ENCODE results near the gene POU6F2. TPM values are rescaled to one million over a fixed set of nuclear protein-coding genes. Genes with fewer than 3 reads are reported as not detected.

POU6F2 gene
- total RNA-seq, 1 donor from 2014 or later: 0.44 TPM

- DNase-seq: no peak
- intact Hi-C loops (cut with micrococcal nuclease): no loop called here
Measured at GRCh38 chr7:39035156-39035555, 57.4 kb downstream of the POU6F2 start.

GRCh38 chr7:39035903-39036302 lies 58.2 kb downstream of the POU6F2 start:
- H3K36me3 ChIP-seq: no peaks in the 10 kb centered on the region
- H3K4me1 ChIP-seq: no peaks in the 10 kb centered on the region
- no peaks in the 10 kb centered on the region for H3K9me3 ChIP-seq (replicated peaks)
- no peak overlapping the region for H3K27ac ChIP-seq (replicated peaks)
- TF ChIP-seq CTCF (IDR thresholded peaks at IDR 0.05; ENCODE audit: borderline replicate concordance): no peak
- no peak for DNase-seq
- H3K27me3 ChIP-seq (ENCODE audit: low read depth): peaks cover 36% of the 10 kb centered on the region
- no peak overlapping the region for H3K4me3 ChIP-seq
- intact Hi-C loops (cut with micrococcal nuclease): no loop called here

More at GRCh38 chr7:39035156-39035555, 57.4 kb downstream of the POU6F2 start:
- H3K27me3 ChIP-seq (ENCODE audit: low read depth): peaks cover 41% of the 10 kb centered on the region
- no peak overlapping the region for H3K4me3 ChIP-seq
- no peaks in the 10 kb centered on the region for H3K9me3 ChIP-seq (replicated peaks)
- no peaks in the 10 kb centered on the region for H3K4me1 ChIP-seq
- no peaks in the 10 kb centered on the region for H3K36me3 ChIP-seq
- no peak for TF ChIP-seq CTCF (IDR thresholded peaks at IDR 0.05; ENCODE audit: borderline replicate concordance)
- no peak overlapping the region for H3K27ac ChIP-seq (replicated peaks)

GRCh38 chr7:39042670-39043069 lies 65.0 kb downstream of the POU6F2 start:
- TF ChIP-seq CTCF (IDR thresholded peaks at IDR 0.05; ENCODE audit: borderline replicate concordance): no peak
- no peaks in the 10 kb centered on the region for H3K36me3 ChIP-seq
- DNase-seq: no peak
- no peaks in the 10 kb centered on the region for H3K4me1 ChIP-seq
- intact Hi-C loops (cut with micrococcal nuclease): no loop called here
- H3K27ac ChIP-seq (replicated peaks): no peak overlapping the region
- no peak overlapping the region for H3K4me3 ChIP-seq
- H3K9me3 ChIP-seq (replicated peaks): no peaks in the 10 kb centered on the region
- H3K27me3 ChIP-seq (ENCODE audit: low read depth): no peaks in the 10 kb centered on the region

- H3K4me1 ChIP-seq: no peaks in the 10 kb centered on the region
- intact Hi-C loops (cut with micrococcal nuclease): no loop called here
- TF ChIP-seq CTCF (IDR thresholded peaks at IDR 0.05; ENCODE audit: borderline replicate concordance): no peak
- H3K36me3 ChIP-seq: no peaks in the 10 kb centered on the region
- no peaks in the 10 kb centered on the region for H3K27me3 ChIP-seq (ENCODE audit: low read depth)
- H3K27ac ChIP-seq (replicated peaks): no peak overlapping the region
- no peak overlapping the region for H3K4me3 ChIP-seq
- DNase-seq: no peak
- no peaks in the 10 kb centered on the region for H3K9me3 ChIP-seq (replicated peaks)
Measured at GRCh38 chr7:39043531-39043930, 65.8 kb downstream of the POU6F2 start.

- peaks cover 4% of the 10 kb centered on the region for H3K9me3 ChIP-seq (replicated peaks)
Measured at GRCh38 chr7:39044489-39044888, 66.8 kb downstream of the POU6F2 start.

More at GRCh38 chr7:39044489-39044888, 66.8 kb downstream of the POU6F2 start:
- Histone ChIP-seq H3K4me3 (no peak overlapping the region), H3K27ac (replicated peaks) (no peak overlapping the region), H3K4me1 (no peaks in the 10 kb centered on the region), H3K36me3 (no peaks in the 10 kb centered on the region), H3K27me3 (ENCODE audit: low read depth) (no peaks in the 10 kb centered on the region)
- TF ChIP-seq CTCF (IDR thresholded peaks at IDR 0.05; ENCODE audit: borderline replicate concordance): no peak
- intact Hi-C loops (cut with micrococcal nuclease): no loop called here
- no peak for DNase-seq
